H9 (cell line): Measurements from ENCODE around the gene PPBP. TPM values are rescaled to one million over a fixed set of nuclear protein-coding genes. Genes with fewer than 3 reads are reported as not detected.

ENCODE experiments used
- DNase-seq: peaks from one replicate; pipeline ENCODE4 v3.0.0-alpha.2; 2017
- H2AFZ ChIP-seq: one replicate; pipeline ENCODE4 v1.6.1; 2013; ENCODE audit warnings: mild to moderate bottlenecking, low read length, control low read depth, moderate library complexity
- H2AK5ac ChIP-seq: 2 replicates; pipeline ENCODE4 v1.6.1; 2013; ENCODE audit warnings: low read length, control low read depth, mixed read lengths; ENCODE audit not compliant: insufficient read length
- H2BK120ac ChIP-seq: one replicate; pipeline ENCODE4 v1.6.1; 2013; ENCODE audit warnings: low read depth, mild to moderate bottlenecking, low read length, control low read depth, inconsistent platforms; ENCODE audit not compliant: poor library complexity, severe bottlenecking
- H2BK12ac ChIP-seq: 2 replicates; pipeline ENCODE4 v1.6.1; 2013; ENCODE audit warnings: low read length, control low read depth, mixed read lengths, low read depth; ENCODE audit not compliant: insufficient read length
- H2BK15ac ChIP-seq: 2 replicates; pipeline ENCODE4 v1.6.1; 2013; ENCODE audit warnings: low read depth, low read length, control low read depth
- H2BK20ac ChIP-seq: one replicate; pipeline ENCODE4 v1.6.1; 2013; ENCODE audit warnings: low read depth, mild to moderate bottlenecking, low read length, control low read depth, inconsistent platforms; ENCODE audit not compliant: poor library complexity, severe bottlenecking
- H2BK5ac ChIP-seq: 2 replicates; pipeline ENCODE4 v1.6.1; 2013; ENCODE audit warnings: low read length, control low read depth, mixed read lengths; ENCODE audit not compliant: insufficient read length
- H3K14ac ChIP-seq: 2 replicates; pipeline ENCODE4 v1.6.1; 2013; ENCODE audit warnings: low read length, control low read depth; ENCODE audit not compliant: insufficient read depth
- H3K18ac ChIP-seq: 2 replicates; pipeline ENCODE4 v1.6.1; 2013; ENCODE audit warnings: low read depth, mild to moderate bottlenecking, mixed read lengths, low read length, control low read depth; ENCODE audit not compliant: insufficient read length
- H3K23ac ChIP-seq: 2 replicates; pipeline ENCODE4 v1.6.1; 2013; ENCODE audit warnings: low read length, control low read depth, mixed read lengths, low read depth; ENCODE audit not compliant: insufficient read length
- H3K23me2 ChIP-seq: 2 replicates; pipeline ENCODE4 v1.6.1; 2013; ENCODE audit warnings: low read depth, mild to moderate bottlenecking, mixed read lengths, low read length, control low read depth; ENCODE audit not compliant: insufficient read length, poor library complexity, severe bottlenecking
- H3K27ac ChIP-seq: 2 replicates; pipeline ENCODE4 v1.5.1; 2013; ENCODE audit warnings: low read length, control low read depth, mixed read lengths, low read depth; ENCODE audit not compliant: insufficient read length
- H3K27me3 ChIP-seq: 2 replicates; pipeline ENCODE4 v1.6.1; 2013; ENCODE audit warnings: low read length, control low read depth, inconsistent platforms; ENCODE audit not compliant: insufficient read depth
- H3K4ac ChIP-seq: 2 replicates; pipeline ENCODE4 v1.6.1; 2013; ENCODE audit warnings: low read depth, mild to moderate bottlenecking, control low read depth, inconsistent platforms, low read length, moderate library complexity
- H3K4me1 ChIP-seq: 2 replicates; pipeline ENCODE4 v1.6.1; 2013; ENCODE audit warnings: low read length, control low read depth, inconsistent platforms; ENCODE audit not compliant: insufficient read depth
- H3K4me2 ChIP-seq: 2 replicates; pipeline ENCODE4 v1.6.1; 2013; ENCODE audit warnings: low read length, control low read depth, mixed read lengths; ENCODE audit not compliant: insufficient read length, insufficient read depth
- H3K56ac ChIP-seq: 2 replicates; pipeline ENCODE4 v1.6.1; 2013; ENCODE audit warnings: low read depth, mild to moderate bottlenecking, mixed read lengths, low read length, control low read depth; ENCODE audit not compliant: insufficient read length
- H3K79me1 ChIP-seq: 2 replicates; pipeline ENCODE4 v1.6.1; 2013; ENCODE audit warnings: low read depth, mild to moderate bottlenecking, moderate library complexity, low read length, control low read depth, inconsistent platforms; ENCODE audit not compliant: insufficient read depth, poor library complexity, severe bottlenecking
- H3K79me2 ChIP-seq: 2 replicates; pipeline ENCODE4 v1.6.1; 2013; ENCODE audit warnings: low read length, control low read depth, inconsistent platforms; ENCODE audit not compliant: insufficient read depth
- H3K9ac ChIP-seq: 2 replicates; pipeline ENCODE4 v1.6.1; 2013; ENCODE audit warnings: low read length, control low read depth, mixed read lengths; ENCODE audit not compliant: insufficient read length; ENCODE audit errors: extremely low read depth
- H3K9me3 ChIP-seq: one replicate; pipeline ENCODE4 v1.6.1; 2013; ENCODE audit warnings: low read depth, low read length, inconsistent platforms; ENCODE audit not compliant: control insufficient read depth
- H3T11ph ChIP-seq: one replicate; pipeline ENCODE4 v1.6.1; 2013; ENCODE audit warnings: mild to moderate bottlenecking, low read length, control low read depth, inconsistent platforms
- H4K20me1 ChIP-seq: one replicate; pipeline ENCODE4 v1.6.1; 2013; ENCODE audit not compliant: control insufficient read depth, insufficient read length, insufficient read depth
- H4K5ac ChIP-seq: 2 replicates; pipeline ENCODE4 v1.6.1; 2013; ENCODE audit warnings: low read depth, mild to moderate bottlenecking, mixed read lengths, low read length, control low read depth; ENCODE audit not compliant: insufficient read length
- H4K8ac ChIP-seq: replicated peaks from 2 replicates; pipeline ENCODE4 v1.6.1; 2013; ENCODE audit warnings: low read length, control low read depth, mixed read lengths, low read depth; ENCODE audit not compliant: insufficient read length
- H4K91ac ChIP-seq: 2 replicates; pipeline ENCODE4 v1.6.1; 2013; ENCODE audit warnings: low read depth, mild to moderate bottlenecking, moderate library complexity, mixed read lengths, low read length, control low read depth; ENCODE audit not compliant: insufficient read length
- H3K27ac Mint-ChIP-seq, 3 experiments: 2 replicates in 2 of 3; 3 replicates in 1 of 3; pipeline ENCODE4 v1.8.0; 2020 to 2021; ENCODE audit warnings: mixed read lengths in 3 of 3, mild to moderate bottlenecking in 1 of 3, moderate library complexity in 1 of 3
- H3K27me3 Mint-ChIP-seq: 2 replicates; pipeline ENCODE4 v1.8.0; 2021; ENCODE audit warnings: low read depth, mild to moderate bottlenecking, moderate library complexity, mixed read lengths
- H3K36me3 Mint-ChIP-seq, 3 experiments: 2 replicates in 2 of 3; 3 replicates in 1 of 3; pipeline ENCODE4 v1.8.0; 2020 to 2021; ENCODE audit warnings: low read depth in 3 of 3, mixed read lengths in 3 of 3; ENCODE audit not compliant: insufficient read depth in 1 of 3
- H3K4me1 Mint-ChIP-seq, 2 experiments: 2 replicates each; pipeline ENCODE4 v1.8.0; 2020; ENCODE audit warnings: mixed read lengths in 2 of 2
- H3K4me3 Mint-ChIP-seq, 2 experiments: 2 replicates in 1 of 2; 3 replicates in 1 of 2; pipeline ENCODE4 v1.8.0; 2020 to 2021; ENCODE audit warnings: mild to moderate bottlenecking in 2 of 2, mixed read lengths in 2 of 2, moderate library complexity in 1 of 2
- H3K9me3 Mint-ChIP-seq, 2 experiments: 2 replicates in 1 of 2; 3 replicates in 1 of 2; pipeline ENCODE4 v1.8.0; 2020; ENCODE audit warnings: mild to moderate bottlenecking in 2 of 2, mixed read lengths in 2 of 2, moderate library complexity in 1 of 2
- CTCF ChIP-seq: fragments of 200-600 bp; sonication (generic); conservative IDR thresholded peaks from 3 replicates; pipeline ENCODE4 v1.8.0; 2021; ENCODE audit warnings: antibody characterized with exemption, mild to moderate bottlenecking
- WGBS: extraction: QIAGEN DNeasy Blood & Tissue Kit; methylation state at CpG from one replicate; pipeline ENCODE4 v1.1.7; 2013; ENCODE audit warnings: missing lambda C conversion rate, low lambda C conversion rate, mixed read lengths; ENCODE audit not compliant: insufficient read length; ENCODE audit errors: extremely low coverage; 5-methylcytosine and 5-hydroxymethylcytosine counted together
- total RNA-seq: library from RNA; stranded (reverse); gene quantifications from 2 replicates; pipeline ENCODE4 v1.2.1, GENCODE V29; 2021

PPBP gene
- total RNA-seq, 1 experiment from 2014 or later: 0.33 TPM

DNA sequence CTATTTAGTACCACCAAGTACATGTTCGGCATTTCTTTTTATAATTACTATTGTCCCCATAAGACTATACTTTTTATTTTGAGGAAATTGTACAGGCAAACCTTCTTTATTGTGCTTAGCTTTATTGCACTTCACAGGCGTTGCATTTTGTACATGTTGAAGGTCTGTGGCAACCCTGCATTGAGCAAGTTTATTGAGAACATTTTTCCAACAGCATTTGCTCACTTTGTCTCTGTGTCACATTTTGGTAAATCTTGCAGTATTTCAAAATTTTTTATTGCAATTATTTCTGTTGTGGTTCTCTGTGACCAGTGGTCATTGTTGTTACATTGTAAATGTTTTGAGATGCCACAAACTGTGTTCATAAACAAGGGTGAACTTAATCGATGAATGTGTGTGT lies 21.3 kb upstream of the PPBP start:
- Histone ChIP-seq H3K23ac (no peak overlapping the region), H4K5ac (no peak overlapping the region), H3K4ac (no peak overlapping the region), H3T11ph (no peak overlapping the region), H3K14ac (no peak overlapping the region), H3K9me3 (no peaks in the 10 kb centered on the region), H3K4me1 (no peaks in the 10 kb centered on the region; the same call in 1 of the 2 replicates), H2AFZ (no peak overlapping the region), H3K27ac (no peak overlapping the region), H3K79me1 (no peaks in the 10 kb centered on the region), H3K79me2 (no peaks in the 10 kb centered on the region), H3K9ac (no peak overlapping the region), H3K56ac (no peak overlapping the region), H3K18ac (no peak overlapping the region), H4K8ac (no peak overlapping the region), H3K27me3 (no peaks in the 10 kb centered on the region), H2BK20ac (no peak overlapping the region), H2BK5ac (no peak overlapping the region), H2BK120ac (no peak overlapping the region), H4K20me1 (no peaks in the 10 kb centered on the region), H2AK5ac (no peak overlapping the region), H3K23me2 (no peaks in the 10 kb centered on the region), H2BK12ac (no peak overlapping the region), H4K91ac (no peak overlapping the region), H3K4me2 (no peak overlapping the region), H2BK15ac (no peak overlapping the region)
- no peak overlapping the region for H3K27ac Mint-ChIP-seq
- H3K4me1 Mint-ChIP-seq: peaks cover 9 to 19% of the 10 kb centered on the region in 2 experiments
- H3K9me3 Mint-ChIP-seq: no peaks in the 10 kb centered on the region
- peaks cover 0 to 22% (median 4%) of the 10 kb centered on the region in 3 experiments; a peak in 4 of 7 replicates for H3K36me3 Mint-ChIP-seq
- no peak overlapping the region for H3K4me3 Mint-ChIP-seq
- no peaks in the 10 kb centered on the region for H3K27me3 Mint-ChIP-seq
- DNase-seq: no peak
- whole genome bisulfite sequencing: no CpG with 5 or more reads among the region's 3 CpGs
- TF ChIP-seq CTCF: no peak
